Measurements from ENCODE around the gene PPP1R12B. TPM values are rescaled to one million over a fixed set of nuclear protein-coding genes. Genes with fewer than 3 reads are reported as not detected.

Gene PPP1R12B
- total and polyA plus RNA-seq, 2 donors (not counting 3 experiments of a cell fraction or from before 2014, with no cell fraction given), result 8.4 to 11.5 TPM

GRCh38 chr1:202577381-202577780 is 228.9 kb downstream of the PPP1R12B start:
- TF ChIP-seq MYC (IDR thresholded peaks at IDR 0.05; ENCODE audit: low read depth, low read length), result no peak
- TF ChIP-seq MAX (IDR thresholded peaks at IDR 0.05; ENCODE audit: insufficient read depth, insufficient read length), result no peak
- TF ChIP-seq POLR2A (IDR thresholded peaks at IDR 0.05; ENCODE audit: low read depth, low read length), result no peak
- no peak for TF ChIP-seq CTCF (IDR thresholded peaks at IDR 0.05; ENCODE audit: extremely low read depth in 1 of 2, insufficient read depth in 1 of 2, low read depth in 1 of 2, low read length in 2 of 2)
- TF ChIP-seq EZH2 (IDR thresholded peaks at IDR 0.05; ENCODE audit: borderline replicate concordance, low read depth, low read length, severe bottlenecking), result no peak

GRCh38 chr1:202578001-202578504 is 229.6 kb downstream of the PPP1R12B start:
- BruUV-seq (replicated peaks), result no TSS peak
- no peaks in the 10 kb centered on the region for H3K9me1 ChIP-seq (replicated peaks; ENCODE audit: control insufficient read depth, extremely low read depth, insufficient read depth, low read length)
- POLR2A ChIA-PET, result no interaction called here
- H3K9ac ChIP-seq (replicated peaks; ENCODE audit: extremely low read depth, insufficient read depth, low read length), result no peak overlapping the region
- no peak for FAIRE-seq
- H4K20me1 ChIP-seq (replicated peaks; ENCODE audit: control insufficient read depth, extremely low read depth, insufficient read depth, low read length), result no peaks in the 10 kb centered on the region
- H3K4me3 ChIP-seq (replicated peaks in 1 of 3; ENCODE audit: insufficient read depth in 1 of 3, low read depth in 1 of 3, low read length in 3 of 3), result no peak overlapping the region
- H3K79me2 ChIP-seq (ENCODE audit: control insufficient read depth, insufficient read depth, low read length), result no peaks in the 10 kb centered on the region
- intact Hi-C loops (cut with micrococcal nuclease) (no loop called here), dilution Hi-C loops (cut with MboI; ENCODE audit: extremely low pct_ligation_motif_present, low sequenced_read_pairs) (no loop called here)
- no peaks in the 10 kb centered on the region for H3K36me3 ChIP-seq (ENCODE audit: control insufficient read depth in 2 of 2, extremely low read depth in 1 of 2, insufficient read depth in 2 of 2, low read length in 2 of 2)
- CTCF ChIA-PET, result interaction anchor here (0.6 to 1.3 kb wide), 7 partner anchors 10 to 385 kb away, joined by 3 read pairs; no protein-coding TSS in a partner anchor
- H2AFZ ChIP-seq (ENCODE audit: low read depth, low read length), result no peak overlapping the region
- TF ChIP-seq POLR2AphosphoS5 (IDR thresholded peaks at IDR 0.05; ENCODE audit: insufficient read depth, low read depth, low read length) (no peak), CTCF (IDR thresholded peaks at IDR 0.05; ENCODE audit: extremely low read depth in 1 of 2, insufficient read depth in 1 of 2, low read depth in 1 of 2, low read length in 2 of 2) (no peak), EZH2 (IDR thresholded peaks at IDR 0.05; ENCODE audit: borderline replicate concordance, low read depth, low read length, severe bottlenecking) (no peak), FOS (IDR thresholded peaks at IDR 0.05; ENCODE audit: borderline replicate concordance, insufficient read depth, low read length) (no peak), GATA2 (IDR thresholded peaks at IDR 0.05; ENCODE audit: insufficient read depth, insufficient read length, low read depth, low read length) (no peak)
- no peak overlapping the region for H3K4me2 ChIP-seq (ENCODE audit: insufficient read depth, low read length)
- no peaks in the 10 kb centered on the region for H3K9me3 ChIP-seq (replicated peaks; ENCODE audit: control insufficient read depth, insufficient read depth, low read length)
- H3K27me3 ChIP-seq (ENCODE audit: control insufficient read depth in 2 of 2, insufficient read depth in 2 of 2, low read length in 2 of 2), result no peaks in the 10 kb centered on the region
- peaks cover 4% of the 10 kb centered on the region for H3K4me1 ChIP-seq (ENCODE audit: control insufficient read depth, extremely low read depth, insufficient read depth, low read length)
- DNase-seq (ENCODE audit: low read depth, low spot score), result no peak
- no peak overlapping the region for H3K27ac ChIP-seq (ENCODE audit: insufficient read depth, low read depth, low read length)

More at GRCh38 chr1:202577381-202577780, 228.9 kb downstream of the PPP1R12B start:
- H3K4me2 ChIP-seq (ENCODE audit: insufficient read depth, low read length), result no peak overlapping the region
- no peak for DNase-seq (ENCODE audit: low read depth, low spot score)
- H3K4me1 ChIP-seq (ENCODE audit: control insufficient read depth, extremely low read depth, insufficient read depth, low read length), result peaks cover 4% of the 10 kb centered on the region
- H3K79me2 ChIP-seq (ENCODE audit: control insufficient read depth, insufficient read depth, low read length), result no peaks in the 10 kb centered on the region
- H3K4me3 ChIP-seq (replicated peaks in 1 of 3; ENCODE audit: insufficient read depth in 1 of 3, low read depth in 1 of 3, low read length in 3 of 3), result no peak overlapping the region
- POLR2A ChIA-PET, result no interaction called here
- dilution Hi-C loops (cut with MboI; ENCODE audit: extremely low pct_ligation_motif_present, low sequenced_read_pairs) (no loop called here), intact Hi-C loops (cut with micrococcal nuclease) (no loop called here)
- no peaks in the 10 kb centered on the region for H3K9me3 ChIP-seq (replicated peaks; ENCODE audit: control insufficient read depth, insufficient read depth, low read length)
- no peak overlapping the region for H3K9ac ChIP-seq (replicated peaks; ENCODE audit: extremely low read depth, insufficient read depth, low read length)
- no peaks in the 10 kb centered on the region for H3K9me1 ChIP-seq (replicated peaks; ENCODE audit: control insufficient read depth, extremely low read depth, insufficient read depth, low read length)
- H4K20me1 ChIP-seq (replicated peaks; ENCODE audit: control insufficient read depth, extremely low read depth, insufficient read depth, low read length), result no peaks in the 10 kb centered on the region
- CTCF ChIA-PET, result interaction anchor here (1.0 to 1.4 kb wide), 3 partner anchors 11 to 385 kb away, joined by 3 read pairs; no protein-coding TSS in a partner anchor
- H3K27me3 ChIP-seq (ENCODE audit: control insufficient read depth in 2 of 2, insufficient read depth in 2 of 2, low read length in 2 of 2), result no peaks in the 10 kb centered on the region
- no peaks in the 10 kb centered on the region for H3K36me3 ChIP-seq (ENCODE audit: control insufficient read depth in 2 of 2, extremely low read depth in 1 of 2, insufficient read depth in 2 of 2, low read length in 2 of 2)
- no TSS peak for BruUV-seq (replicated peaks)
- no peak overlapping the region for H3K27ac ChIP-seq (ENCODE audit: insufficient read depth, low read depth, low read length)
- no peak overlapping the region for H2AFZ ChIP-seq (ENCODE audit: low read depth, low read length)
- FAIRE-seq, result no peak
